Activated T-cell treated with anti-CD3 and anti-CD28 coated beads for 24 hours (primary cell): ENCODE measurements around the gene SP6.

Experiments used
- DNase-seq: peaks from one replicate; pipeline ENCODE4 v3.0.0-alpha.2; 2020; ENCODE audit warnings: low read depth

SP6 gene

DNA sequence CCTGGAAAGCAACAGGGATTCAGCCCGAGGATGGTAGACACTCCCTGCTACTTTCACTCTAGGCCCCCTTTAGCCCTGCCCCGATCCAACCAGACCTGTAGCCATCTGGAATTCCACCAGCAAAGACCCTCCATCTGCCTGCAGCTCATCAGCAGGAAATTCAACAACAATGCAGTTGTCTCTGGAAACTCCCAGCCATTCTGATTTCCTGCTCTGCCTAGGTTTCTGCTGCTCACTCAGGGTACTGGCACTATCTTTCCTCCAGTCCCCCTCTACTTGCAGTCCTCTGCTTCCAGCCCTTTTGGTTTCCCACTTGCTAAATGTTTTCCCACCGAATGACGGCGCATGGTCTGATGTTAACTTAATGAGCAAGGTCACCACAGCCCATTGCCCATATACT, 2.7 kb upstream of the SP6 start:
- DNase-seq, result no peak

DNA sequence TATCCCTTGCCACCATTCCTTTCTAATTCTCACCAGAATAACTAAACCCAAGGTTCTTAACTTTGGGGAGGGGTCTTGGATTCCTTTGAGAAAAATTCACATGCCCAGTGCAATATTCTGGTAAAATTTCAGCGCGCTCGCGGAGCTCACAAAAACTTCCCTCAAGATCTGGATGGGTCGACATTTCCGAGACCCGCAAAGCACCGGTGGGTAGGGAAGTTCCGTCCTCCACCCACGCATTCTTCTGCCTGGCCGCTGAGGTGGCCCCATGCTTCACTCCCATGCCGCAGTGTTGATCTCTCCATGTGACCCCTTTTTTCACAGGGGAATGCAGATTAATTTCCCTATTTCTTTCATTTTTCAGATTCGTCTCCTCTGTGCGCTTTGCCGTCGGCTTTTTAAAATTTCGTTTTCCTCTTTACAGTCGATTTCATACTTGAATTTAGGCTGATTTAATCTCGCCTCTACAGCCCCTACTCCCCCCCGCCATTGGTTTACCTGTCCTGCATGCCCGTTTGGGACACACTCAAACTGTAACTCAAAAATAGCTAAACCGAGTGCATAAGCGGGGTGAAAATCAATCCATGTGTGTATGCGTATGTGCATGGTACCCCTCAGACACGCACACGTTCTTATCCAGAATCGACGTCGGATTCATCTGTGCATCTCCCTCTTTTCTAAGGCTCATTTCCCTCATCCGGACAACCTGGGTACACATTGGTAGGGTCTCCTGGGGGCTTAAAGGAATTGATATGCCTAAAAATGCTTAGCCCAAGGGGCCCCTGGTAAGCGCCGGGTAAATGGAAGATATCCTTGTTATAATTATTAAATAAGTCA, 1.4 kb upstream of the SP6 start:
- no peak for DNase-seq

GRCh38 chr17:47851764-47852112, 775 bp upstream of the SP6 start:
- DNase-seq, result no peak

- no peak for DNase-seq
Observed at GRCh38 chr17:47850373-47850691, 631 bp downstream of the SP6 start.

- no peak for DNase-seq
Observed at GRCh38 chr17:47848198-47848513, 2.8 kb downstream of the SP6 start.

GRCh38 chr17:47847341-47848197, 3.4 kb downstream of the SP6 start:
- no peak for DNase-seq

DNA sequence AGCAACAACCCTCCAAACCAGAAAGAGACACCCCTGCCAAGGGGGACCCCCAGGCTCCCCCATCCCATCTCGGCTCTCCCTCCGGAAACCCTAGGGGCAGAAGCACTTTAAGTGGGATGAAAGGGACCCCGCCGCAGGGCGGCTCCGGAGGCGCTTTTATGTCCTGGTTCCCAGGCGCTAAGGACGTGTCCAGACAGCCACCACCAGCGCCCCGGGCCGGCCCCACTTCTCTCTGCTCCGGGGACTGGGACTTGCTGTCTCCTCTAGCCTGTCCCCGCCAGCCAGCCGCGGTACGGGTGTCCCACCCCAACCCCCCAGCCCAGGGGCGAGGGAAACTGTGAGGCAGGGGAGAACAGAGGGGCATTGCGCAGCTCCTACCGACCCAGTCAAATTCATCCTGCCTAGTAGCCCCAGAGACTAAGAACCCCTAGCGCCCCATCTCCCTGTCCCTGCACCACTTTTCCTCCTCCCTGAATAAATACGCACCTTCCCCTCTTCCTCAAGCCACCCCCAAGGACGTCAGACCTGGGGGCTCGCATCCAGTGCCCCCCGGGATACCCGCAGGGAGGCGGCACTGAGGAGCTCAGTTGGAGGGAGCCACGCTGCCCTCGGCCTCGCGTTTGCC, 4.1 kb downstream of the SP6 start:
- no peak for DNase-seq

DNA sequence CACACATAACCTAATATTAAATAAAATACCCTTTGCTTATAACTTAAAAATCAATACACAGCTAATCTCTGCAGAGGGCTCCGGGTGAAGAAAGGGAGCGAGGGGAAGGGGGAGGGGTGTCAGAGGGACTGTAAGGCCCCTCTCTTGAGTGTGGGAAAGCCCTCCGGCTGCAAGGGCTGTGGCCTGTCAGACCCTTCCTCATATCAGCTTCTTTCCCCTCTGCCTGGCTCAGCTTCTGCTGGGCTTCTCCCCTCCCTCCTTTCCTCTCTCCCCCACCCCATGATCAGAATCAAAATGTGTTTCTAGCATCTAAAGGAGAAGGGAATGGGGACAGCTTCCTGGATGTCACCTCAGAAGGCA, 5.3 kb downstream of the SP6 start:
- no peak for DNase-seq

GRCh38 chr17:47844814-47845715, 5.9 kb downstream of the SP6 start:
- no peak for DNase-seq

DNA sequence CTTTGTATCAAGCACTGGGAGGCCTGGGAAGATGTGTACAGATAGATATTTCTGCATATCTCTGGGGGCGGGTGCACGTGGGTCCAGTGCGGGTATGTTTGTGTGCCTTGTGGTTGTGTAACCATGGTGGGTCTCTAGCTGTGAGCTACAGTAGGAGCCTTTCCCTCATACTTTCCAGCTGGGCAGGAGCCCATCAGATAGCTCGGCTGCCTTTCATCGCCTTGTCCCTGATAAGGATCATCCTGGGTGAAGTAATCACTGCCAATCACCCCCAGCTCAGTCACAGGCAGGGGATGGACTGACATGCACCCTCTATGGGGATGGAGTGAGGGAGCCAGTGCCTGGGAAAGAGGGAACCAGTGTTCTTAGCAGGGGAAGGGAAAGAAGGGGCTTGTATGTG, 6.7 kb downstream of the SP6 start:
- DNase-seq, result no peak

DNA sequence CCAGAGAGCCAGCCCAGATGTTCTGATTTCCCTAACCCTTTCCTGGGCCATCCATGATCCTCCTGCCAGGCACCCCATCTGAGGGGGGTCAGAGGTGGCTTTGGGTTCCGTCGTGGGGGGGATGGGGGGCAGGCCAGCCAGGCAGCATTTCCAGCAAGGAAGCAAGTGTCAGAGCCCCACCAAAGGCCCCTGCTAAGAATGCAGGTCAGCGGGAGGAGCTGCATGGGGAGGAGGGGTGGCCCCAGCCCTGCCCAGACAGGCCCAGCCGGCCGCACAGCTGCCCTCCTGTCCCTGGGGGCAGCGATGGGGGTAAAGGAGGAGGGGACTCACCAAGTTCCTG, 7.6 kb downstream of the SP6 start:
- no peak for DNase-seq

DNA sequence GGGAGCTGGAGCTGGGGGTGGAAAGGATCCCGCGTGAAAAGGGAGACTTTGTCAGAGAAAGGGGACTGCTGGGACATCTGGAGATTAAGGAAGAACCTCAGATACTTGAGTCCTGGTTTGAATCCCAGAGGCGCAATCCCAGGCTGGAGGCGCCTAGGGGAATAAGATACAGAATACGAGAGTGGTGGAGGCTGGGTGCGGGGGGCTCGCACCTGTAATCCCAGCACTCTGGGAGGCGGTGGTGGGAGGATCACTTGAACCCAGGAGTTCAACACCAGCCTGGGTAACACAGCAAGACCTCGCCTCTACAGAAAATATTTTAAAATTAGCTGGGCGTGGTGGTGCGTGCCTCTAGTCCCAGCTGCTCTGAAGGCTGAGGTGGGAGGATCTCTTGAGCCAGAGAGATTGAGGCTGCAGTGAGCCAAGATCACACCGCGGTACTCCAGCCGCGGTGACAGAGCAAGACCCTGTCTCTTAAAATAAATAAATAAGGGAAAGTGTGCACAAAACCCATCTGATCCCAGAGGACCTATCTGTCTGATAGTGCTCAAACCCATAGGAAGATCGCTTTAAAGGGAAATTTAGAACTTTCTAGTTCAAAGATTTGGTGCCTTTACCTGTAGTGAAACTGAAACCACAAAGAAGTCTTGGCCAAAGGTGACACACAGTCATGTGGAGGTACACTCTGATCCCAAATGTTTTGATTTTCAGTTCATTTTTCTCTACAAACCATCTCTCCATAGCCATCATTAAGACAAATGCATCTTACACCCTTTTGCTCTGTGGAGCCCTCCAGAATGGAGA, 9.3 kb downstream of the SP6 start:
- no peak for DNase-seq

DNA sequence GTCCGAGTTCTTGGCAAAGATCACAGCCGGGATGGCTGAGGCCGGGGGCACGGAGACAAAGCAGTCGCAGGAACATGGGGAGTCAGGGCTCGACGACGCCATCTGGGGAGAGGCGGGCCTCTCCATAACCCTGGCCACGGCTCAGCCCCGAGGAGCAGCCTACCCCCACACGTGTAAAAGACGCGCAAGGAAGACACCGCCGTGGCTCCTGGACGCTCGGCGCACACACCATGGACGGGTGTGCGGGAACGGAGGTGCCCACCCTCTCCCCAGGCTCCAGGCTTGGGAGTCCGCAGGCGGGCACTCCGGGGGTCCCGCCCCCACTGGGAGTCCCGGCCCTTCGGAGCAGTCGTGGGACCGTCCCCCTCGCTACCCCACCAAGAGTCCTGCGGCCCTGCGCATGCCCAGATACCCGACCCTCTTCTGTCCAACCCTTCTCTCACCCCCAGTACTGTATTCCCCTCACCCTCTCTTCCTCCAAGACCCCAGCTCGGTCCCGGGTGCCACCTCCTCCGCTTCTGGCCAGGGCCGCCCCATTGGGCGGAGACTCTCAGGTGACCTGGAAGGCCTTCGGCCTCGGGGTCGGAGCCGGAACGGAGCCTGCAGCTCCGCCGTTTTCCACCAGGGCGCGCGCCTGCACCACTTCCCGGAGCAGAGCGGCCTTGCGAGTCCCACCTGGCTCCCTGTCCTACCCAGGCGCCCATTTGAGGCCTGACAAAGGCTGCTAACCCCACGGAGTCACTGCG, 10.0 kb downstream of the SP6 start, which contains the start of gene SCRN2:
SCRN2 (minus strand) TSS at position 532 of the 746 bp plus-strand sequence; CDS start at position 102, 430 bp downstream.
- DNase-seq, result peak; percentile 81

DNA sequence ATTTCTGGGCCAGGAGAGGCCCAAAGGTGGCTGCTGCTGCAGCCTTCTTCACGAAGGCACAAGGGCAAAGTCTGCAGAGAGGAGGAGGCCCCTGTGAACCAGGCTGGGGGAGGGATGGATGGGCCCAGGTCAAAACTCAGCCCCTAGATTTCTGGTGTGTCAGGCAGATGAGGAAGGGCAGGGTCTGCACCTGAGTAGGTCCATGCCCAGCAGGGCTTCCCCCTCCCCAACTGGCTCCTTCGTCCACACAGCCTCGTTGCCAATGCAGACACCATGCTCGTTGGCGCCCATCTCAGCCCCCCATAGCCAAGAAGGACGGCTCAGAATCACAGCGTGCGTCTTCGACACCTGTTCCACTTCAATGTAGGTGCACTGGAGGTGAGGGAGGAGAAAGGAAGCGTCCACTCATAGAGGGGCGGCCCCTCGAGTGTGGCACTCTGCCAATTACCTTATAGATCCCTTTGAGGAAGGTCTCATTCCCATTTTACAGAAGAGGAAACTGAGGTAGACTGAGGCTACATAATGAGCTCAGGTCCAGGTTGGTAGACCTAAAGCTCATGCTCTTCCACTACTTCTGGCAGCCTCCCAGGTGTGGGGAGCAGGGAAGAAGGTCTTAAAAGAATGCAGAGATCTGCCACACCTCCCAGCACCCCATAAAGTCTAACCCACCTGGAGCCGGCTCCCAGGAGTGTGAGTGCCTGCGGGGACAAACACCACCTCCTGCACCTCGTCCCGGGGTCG, 10.8 kb downstream of the SP6 start:
- no peak for DNase-seq

GRCh38 chr17:47839071-47839470, 11.9 kb downstream of the SP6 start:
- no peak for DNase-seq

GRCh38 chr17:47838636-47839035, 12.3 kb downstream of the SP6 start:
- DNase-seq, result no peak

DNA sequence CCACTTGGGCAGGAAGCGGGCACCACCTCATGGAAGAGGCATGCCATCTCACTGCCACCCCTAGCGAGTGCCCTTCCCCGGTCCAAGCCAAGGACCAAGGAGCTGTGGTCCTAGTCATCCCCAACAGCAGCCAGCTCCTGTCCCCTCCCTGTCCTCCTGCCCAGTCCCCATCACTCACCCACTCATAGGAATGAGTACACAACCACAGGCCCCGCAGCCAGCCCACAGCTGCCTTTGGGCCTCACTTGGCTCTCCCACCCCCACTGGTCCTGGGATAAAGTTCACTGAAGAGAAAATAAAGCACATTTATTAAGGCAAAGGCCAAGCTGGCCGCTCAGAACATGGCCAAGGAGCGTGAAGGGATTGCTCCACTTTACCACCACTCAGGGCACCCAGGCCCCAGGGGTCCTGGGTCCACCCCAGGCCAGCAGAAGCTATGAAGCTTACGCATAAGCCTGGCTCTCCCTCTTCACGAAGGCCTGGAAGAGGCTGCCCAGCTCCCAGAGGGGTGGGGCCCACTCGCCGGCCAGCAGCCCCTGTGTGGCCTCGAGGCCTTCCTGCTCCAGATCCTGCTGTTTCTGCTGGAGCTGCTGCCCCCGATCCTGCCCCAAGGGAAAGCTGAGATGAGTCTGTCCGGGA, 13.4 kb downstream of the SP6 start:
- no peak for DNase-seq

GRCh38 chr17:47836601-47837000, 14.4 kb downstream of the SP6 start:
- DNase-seq, result no peak

GRCh38 chr17:47834756-47835155, 16.2 kb downstream of the SP6 start:
- DNase-seq, result no peak

GRCh38 chr17:47831934-47832327, 19.0 kb downstream of the SP6 start:
- no peak for DNase-seq
